HAP-1 (cell line): Measurements from ENCODE around the gene CLCN4.

ENCODE experiments used
- DNase-seq, 2 experiments: peaks; one replicate each; pipeline ENCODE4 v3.0.0-alpha.2; 2016 to 2020; ENCODE audit warnings: low spot score in 2 of 2
- H3K27me3 ChIP-seq: fragments of 250-450 bp; sonication (Bioruptor Pico); 2 replicates; pipeline ENCODE4 v1.5.1; 2020; ENCODE audit warnings: low read depth, mild to moderate bottlenecking, moderate library complexity
- H3K36me3 ChIP-seq: fragments of 250-450 bp; sonication (Bioruptor Pico); replicated peaks from 2 replicates; pipeline ENCODE4 v1.5.1; 2020; ENCODE audit warnings: mild to moderate bottlenecking
- H3K4me1 ChIP-seq: fragments of 250-450 bp; sonication (Bioruptor Pico); 2 replicates; pipeline ENCODE4 v1.5.1; 2020; ENCODE audit warnings: mild to moderate bottlenecking
- H3K4me3 ChIP-seq: fragments of 250-450 bp; sonication (Bioruptor Pico); 2 replicates; pipeline ENCODE4 v1.5.1; 2020; ENCODE audit warnings: mild to moderate bottlenecking, moderate library complexity
- H3K9me3 ChIP-seq: fragments of 250-450 bp; sonication (Bioruptor Pico); 2 replicates; pipeline ENCODE4 v1.5.1; 2020; ENCODE audit warnings: mild to moderate bottlenecking, moderate library complexity
- in situ Hi-C: fragments of 300-500 bp; cut with MboI; formaldehyde crosslinking; loops from 3 replicates; pipeline ENCODE4 v1.14.3; 2020; ENCODE audit warnings: low sequenced_read_pairs, inconsistent platforms, mixed read lengths

The CLCN4 gene

GRCh38 chrX:10246846-10247245 lies 90.1 kb downstream of the CLCN4 start:
- Histone ChIP-seq H3K27me3 (no peaks in the 10 kb centered on the region), H3K4me1 (no peaks in the 10 kb centered on the region), H3K9me3 (no peaks in the 10 kb centered on the region), H3K4me3 (no peak overlapping the region), H3K36me3 (no peaks in the 10 kb centered on the region)
- in situ Hi-C loops = no loop called here
- no peak for DNase-seq

- DNase-seq = peak in 1 of 2 experiments; percentile 16
- in situ Hi-C loops = no loop called here
- Histone ChIP-seq H3K4me1 (no peaks in the 10 kb centered on the region), H3K36me3 (no peaks in the 10 kb centered on the region), H3K27me3 (peaks cover under 1% of the 10 kb centered on the region; the same call in 1 of the 2 replicates), H3K9me3 (no peaks in the 10 kb centered on the region), H3K4me3 (no peak overlapping the region)
Measured at GRCh38 chrX:10254739-10255138, 98.0 kb downstream of the CLCN4 start.

DNA sequence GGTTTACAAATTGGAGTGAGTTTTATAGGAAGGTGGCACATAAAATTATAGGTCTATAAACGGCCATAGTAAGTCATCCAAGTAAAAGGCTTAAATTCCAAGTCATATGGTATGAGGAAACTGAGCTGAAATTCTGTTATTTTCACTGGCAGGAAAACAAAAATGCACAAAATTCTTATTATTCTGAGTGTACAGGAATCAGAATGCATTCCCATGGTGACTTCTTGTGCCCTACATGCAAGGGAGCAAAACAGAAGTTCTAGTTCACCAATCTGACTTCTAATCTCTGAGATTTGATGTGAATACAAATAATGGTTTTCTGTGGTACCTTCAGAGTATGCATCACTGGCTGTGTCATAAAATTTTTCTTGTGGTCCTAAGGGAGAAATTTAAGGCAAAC lies 102.9 kb downstream of the CLCN4 start:
- in situ Hi-C loops = no loop called here
- H3K4me3 ChIP-seq = no peak overlapping the region
- DNase-seq = no peak
- no peaks in the 10 kb centered on the region for H3K4me1 ChIP-seq
- H3K36me3 ChIP-seq = no peaks in the 10 kb centered on the region
- peaks cover 4% of the 10 kb centered on the region; the same call in 1 of the 2 replicates for H3K27me3 ChIP-seq
- H3K9me3 ChIP-seq = no peaks in the 10 kb centered on the region

GRCh38 chrX:10265775-10266174 lies 109.0 kb downstream of the CLCN4 start:
- no peaks in the 10 kb centered on the region for H3K9me3 ChIP-seq
- in situ Hi-C loops = no loop called here
- no peaks in the 10 kb centered on the region for H3K27me3 ChIP-seq
- no peak for DNase-seq
- no peaks in the 10 kb centered on the region for H3K4me1 ChIP-seq
- H3K36me3 ChIP-seq = no peaks in the 10 kb centered on the region
- no peak overlapping the region for H3K4me3 ChIP-seq

DNA sequence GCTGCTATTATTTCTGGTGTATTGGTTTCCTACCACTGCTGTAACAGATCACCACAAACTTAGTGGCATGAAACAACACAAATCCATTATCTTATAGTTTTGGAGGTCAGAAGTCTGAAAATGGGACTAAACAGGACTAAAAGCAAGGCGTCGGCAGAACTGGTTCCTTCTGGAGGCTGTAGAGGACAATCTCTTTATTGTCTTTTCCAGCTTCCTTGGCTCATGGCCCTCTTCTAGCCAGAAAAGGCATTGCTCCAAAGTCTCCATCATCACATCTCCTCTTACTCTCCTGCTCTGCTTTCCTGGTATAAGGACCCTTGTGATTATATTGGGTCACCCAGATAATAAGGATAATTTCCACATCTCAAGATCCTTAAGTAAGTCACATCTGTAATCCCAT lies 121.9 kb downstream of the CLCN4 start:
- no peak overlapping the region for H3K4me3 ChIP-seq
- H3K27me3 ChIP-seq = no peaks in the 10 kb centered on the region
- no peaks in the 10 kb centered on the region for H3K9me3 ChIP-seq
- DNase-seq = no peak
- no peaks in the 10 kb centered on the region for H3K4me1 ChIP-seq
- no peaks in the 10 kb centered on the region for H3K36me3 ChIP-seq
- in situ Hi-C loops = no loop called here

DNA sequence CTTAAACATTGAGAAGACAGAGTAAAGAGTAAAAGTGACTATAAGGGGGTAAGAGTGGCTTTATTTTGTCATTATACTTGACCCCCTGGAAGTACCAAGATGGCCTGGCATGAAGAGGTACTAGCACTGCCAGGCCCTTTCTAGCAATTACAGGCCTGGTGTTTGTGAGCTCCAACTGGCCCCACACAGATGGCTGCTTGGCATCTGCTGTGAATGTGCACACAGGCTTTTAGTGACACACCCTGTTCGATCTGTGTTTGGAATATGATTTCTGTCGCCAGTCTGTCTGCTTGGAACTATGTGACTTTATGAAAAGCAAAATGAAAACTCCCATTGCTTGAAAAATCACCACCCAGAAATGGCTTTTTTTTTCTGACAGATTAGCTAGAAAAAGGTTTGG lies 123.3 kb downstream of the CLCN4 start:
- Histone ChIP-seq H3K9me3 (no peaks in the 10 kb centered on the region), H3K4me1 (no peaks in the 10 kb centered on the region), H3K4me3 (no peak overlapping the region), H3K36me3 (no peaks in the 10 kb centered on the region), H3K27me3 (no peaks in the 10 kb centered on the region)
- no peak for DNase-seq
- in situ Hi-C loops = no loop called here

DNA sequence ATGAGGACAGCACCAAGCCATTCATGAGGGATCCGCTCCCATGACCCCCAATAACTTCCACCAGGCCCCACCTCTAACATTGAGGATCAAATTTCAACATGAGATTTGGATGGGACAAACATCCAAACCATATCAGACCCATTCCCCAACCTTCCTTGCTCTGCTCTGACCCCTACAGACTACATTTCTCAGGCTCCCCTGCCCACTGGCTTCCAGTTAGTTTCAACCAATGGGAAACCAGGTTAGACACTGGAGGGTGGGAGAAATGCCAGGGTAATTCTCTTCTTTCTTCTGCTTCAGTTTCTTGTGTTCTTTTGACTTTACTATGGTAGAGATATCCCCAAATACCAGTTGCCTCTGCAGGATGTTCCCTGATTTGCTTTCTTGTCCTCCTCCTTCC lies 125.7 kb downstream of the CLCN4 start:
- no peaks in the 10 kb centered on the region for H3K27me3 ChIP-seq
- H3K4me3 ChIP-seq = no peak overlapping the region
- in situ Hi-C loops = no loop called here
- no peak for DNase-seq
- H3K4me1 ChIP-seq = no peaks in the 10 kb centered on the region
- H3K36me3 ChIP-seq = no peaks in the 10 kb centered on the region
- no peaks in the 10 kb centered on the region for H3K9me3 ChIP-seq

DNA sequence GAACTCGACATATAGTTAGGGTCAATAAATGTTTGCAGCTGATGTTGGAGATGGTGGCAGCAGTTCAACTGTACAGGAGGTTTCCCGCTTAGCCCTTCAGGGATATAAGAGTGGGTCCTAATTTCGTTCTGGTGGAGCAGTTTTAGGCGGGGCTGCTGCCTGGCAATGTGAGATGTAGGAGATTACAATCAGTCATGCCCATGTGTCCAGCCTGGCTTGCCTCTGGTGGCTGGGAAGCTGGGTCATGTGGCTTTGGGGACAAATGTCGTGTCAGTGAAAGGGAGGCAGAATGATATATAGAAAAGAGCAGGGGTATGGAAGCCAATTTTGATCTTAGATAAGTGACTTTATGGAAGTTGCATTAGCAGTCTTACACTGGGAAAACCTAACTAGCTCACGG lies 129.4 kb downstream of the CLCN4 start:
- H3K36me3 ChIP-seq = no peaks in the 10 kb centered on the region
- in situ Hi-C loops = no loop called here
- no peak for DNase-seq
- H3K4me1 ChIP-seq = no peaks in the 10 kb centered on the region
- no peaks in the 10 kb centered on the region for H3K27me3 ChIP-seq
- H3K4me3 ChIP-seq = no peak overlapping the region
- no peaks in the 10 kb centered on the region for H3K9me3 ChIP-seq
